ENCODE results near the gene MAPKAPK2. TPM values are rescaled to one million over a fixed set of nuclear protein-coding genes. Genes with fewer than 3 reads are reported as not detected.

The MAPKAPK2 gene
- total RNA-seq, 1 donor from 2014 or later = 56.3 TPM

- intact Hi-C loops (cut with DNase I) = no loop called here
- ATAC-seq (no peak), DNase-seq (ENCODE audit: low spot score) (no peak)
Observed at GRCh38 chr1:206696812-206697585, 12.3 kb downstream of the MAPKAPK2 start.

GRCh38 chr1:206698011-206698410, 13.3 kb downstream of the MAPKAPK2 start:
- ATAC-seq = no peak
- DNase-seq (ENCODE audit: low spot score) = no peak
- intact Hi-C loops (cut with DNase I) = no loop called here

- DNase-seq (ENCODE audit: low spot score) (no peak), ATAC-seq (no peak)
- intact Hi-C loops (cut with DNase I) = no loop called here
Observed at GRCh38 chr1:206699000-206699586, 14.4 kb downstream of the MAPKAPK2 start.

GRCh38 chr1:206699626-206700025, 14.9 kb downstream of the MAPKAPK2 start:
- DNase-seq (ENCODE audit: low spot score) = no peak
- intact Hi-C loops (cut with DNase I) = no loop called here
- ATAC-seq = peak; percentile 84

- intact Hi-C loops (cut with DNase I) = no loop called here
- DNase-seq (ENCODE audit: low spot score) (no peak), ATAC-seq (peak; percentile 21)
Observed at GRCh38 chr1:206700445-206701036, 15.8 kb downstream of the MAPKAPK2 start.

GRCh38 chr1:206702260-206702659, 17.6 kb downstream of the MAPKAPK2 start:
- ATAC-seq (no peak), DNase-seq (ENCODE audit: low spot score) (peak; percentile 9)
- intact Hi-C loops (cut with DNase I) = no loop called here

- intact Hi-C loops (cut with DNase I) = no loop called here
- DNase-seq (ENCODE audit: low spot score) (no peak), ATAC-seq (no peak)
Observed at GRCh38 chr1:206702803-206703202, 18.1 kb downstream of the MAPKAPK2 start.

GRCh38 chr1:206703661-206704060, 19.0 kb downstream of the MAPKAPK2 start:
- ATAC-seq (no peak), DNase-seq (ENCODE audit: low spot score) (no peak)
- intact Hi-C loops (cut with DNase I) = no loop called here

GRCh38 chr1:206704226-206704625, 19.5 kb downstream of the MAPKAPK2 start:
- intact Hi-C loops (cut with DNase I) = no loop called here
- no peak for ATAC-seq
- no peak for DNase-seq (ENCODE audit: low spot score)

- intact Hi-C loops (cut with DNase I) = no loop called here
- ATAC-seq = peak; percentile 36
- no peak for DNase-seq (ENCODE audit: low spot score)
Observed at GRCh38 chr1:206705191-206705590, 20.5 kb downstream of the MAPKAPK2 start.

GRCh38 chr1:206705726-206706297, 21.1 kb downstream of the MAPKAPK2 start:
- ATAC-seq (no peak), DNase-seq (ENCODE audit: low spot score) (no peak)
- intact Hi-C loops (cut with DNase I) = no loop called here

- peak; percentile 63 for DNase-seq (ENCODE audit: low spot score)
- intact Hi-C loops (cut with DNase I) = no loop called here
- peak; percentile 36 for ATAC-seq
Observed at GRCh38 chr1:206706298-206706791, 21.6 kb downstream of the MAPKAPK2 start.

GRCh38 chr1:206706806-206707366, 22.2 kb downstream of the MAPKAPK2 start:
- ATAC-seq = no peak
- peak; percentile 49 for DNase-seq (ENCODE audit: low spot score)
- intact Hi-C loops (cut with DNase I) = no loop called here

GRCh38 chr1:206708058-206708457, 23.4 kb downstream of the MAPKAPK2 start:
- peak; percentile 45 for ATAC-seq
- intact Hi-C loops (cut with DNase I) = no loop called here
- peak; percentile 28 for DNase-seq (ENCODE audit: low spot score)

- intact Hi-C loops (cut with DNase I) = no loop called here
- DNase-seq (ENCODE audit: low spot score) = no peak
- no peak for ATAC-seq
Observed at GRCh38 chr1:206708882-206709281, 24.2 kb downstream of the MAPKAPK2 start.

- intact Hi-C loops (cut with DNase I) = no loop called here
- ATAC-seq = no peak
- no peak for DNase-seq (ENCODE audit: low spot score)
Observed at GRCh38 chr1:206709322-206709721, 24.6 kb downstream of the MAPKAPK2 start.

GRCh38 chr1:206709772-206710459, 25.2 kb downstream of the MAPKAPK2 start:
- intact Hi-C loops (cut with DNase I) = no loop called here
- DNase-seq (ENCODE audit: low spot score) = no peak
- no peak for ATAC-seq

- ATAC-seq = no peak
Observed at GRCh38 chr1:206710460-206710823, 25.7 kb downstream of the MAPKAPK2 start.

GRCh38 chr1:206713070-206713469, 28.4 kb downstream of the MAPKAPK2 start:
- intact Hi-C loops (cut with DNase I) = no loop called here
- ATAC-seq (no peak), DNase-seq (ENCODE audit: low spot score) (no peak)

More at GRCh38 chr1:206710460-206710823, 25.7 kb downstream of the MAPKAPK2 start:
- DNase-seq (ENCODE audit: low spot score) = no peak
- intact Hi-C loops (cut with DNase I) = no loop called here
